ENCODE results near the gene SYNDIG1L. TPM values are rescaled to one million over a fixed set of nuclear protein-coding genes. Genes with fewer than 3 reads are reported as not detected.

SYNDIG1L gene
- total RNA-seq, 3 donors from 2014 or later (not counting 1 experiment from before 2014, with no cell fraction given), result 0.30 TPM; not detected in 2

- no peak for ATAC-seq
These were observed 22.2 kb downstream of the SYNDIG1L start for GRCh38 chr14:74403619-74404417.

GRCh38 chr14:74402401-74403251 lies 23.4 kb downstream of the SYNDIG1L start:
- no peaks in the 10 kb centered on the region for H3K9me3 Mint-ChIP-seq
- intact Hi-C loops (cut with micrococcal nuclease), result no loop called here
- H3K4me3 Mint-ChIP-seq, result no peak overlapping the region
- peak overlapping the region; percentile 74 for H3K27ac ChIP-seq (ENCODE audit: low read length)
- DNase-seq, result no peak
- peaks cover 4 to 8% of the 10 kb centered on the region in 2 donors for H3K27me3 Mint-ChIP-seq (ENCODE audit: low read depth in 2 of 2)
- no peak for ATAC-seq
- no peaks in the 10 kb centered on the region for H3K27me3 ChIP-seq (ENCODE audit: control insufficient read depth, insufficient read depth, low read length)
- H3K4me3 ChIP-seq (ENCODE audit: low read length), result peak overlapping the region; percentile 8
- H3K4me1 ChIP-seq (ENCODE audit: control insufficient read depth, insufficient read depth, low read length), result peaks cover 29% of the 10 kb centered on the region
- peaks cover 19 to 32% of the 10 kb centered on the region in 2 donors for H3K4me1 Mint-ChIP-seq
- WGBS (ENCODE audit: insufficient coverage), result 45% methylated on average over 10 of the region's 10 CpGs
- H3K27ac Mint-ChIP-seq, result peak overlapping the region in 1 of 2 donors; percentile 89
- H3K36me3 ChIP-seq (ENCODE audit: control insufficient read depth, insufficient read depth, low read length), result no peaks in the 10 kb centered on the region
- H3K36me3 Mint-ChIP-seq, result no peaks in the 10 kb centered on the region
- no peaks in the 10 kb centered on the region for H3K9me3 ChIP-seq (ENCODE audit: control insufficient read depth, insufficient read depth, low read length)
- TF ChIP-seq CTCF (IDR thresholded peaks at IDR 0.05), result no peak

More at GRCh38 chr14:74403619-74404417, 22.2 kb downstream of the SYNDIG1L start:
- no peaks in the 10 kb centered on the region for H3K9me3 ChIP-seq (ENCODE audit: control insufficient read depth, insufficient read depth, low read length)
- no peak overlapping the region for H3K27ac ChIP-seq (ENCODE audit: low read length)
- peaks cover 29% of the 10 kb centered on the region for H3K4me1 ChIP-seq (ENCODE audit: control insufficient read depth, insufficient read depth, low read length)
- no peak overlapping the region for H3K4me3 ChIP-seq (ENCODE audit: low read length)
- H3K36me3 ChIP-seq (ENCODE audit: control insufficient read depth, insufficient read depth, low read length), result no peaks in the 10 kb centered on the region
- Mint-ChIP-seq H3K4me1 (peaks cover 19 to 32% of the 10 kb centered on the region in 2 donors), H3K27ac (no peak overlapping the region), H3K9me3 (no peaks in the 10 kb centered on the region), H3K36me3 (no peaks in the 10 kb centered on the region), H3K27me3 (ENCODE audit: low read depth in 2 of 2) (peaks cover 4 to 8% of the 10 kb centered on the region in 2 donors), H3K4me3 (peak overlapping the region; percentile 49)
- no peak for TF ChIP-seq CTCF (IDR thresholded peaks at IDR 0.05)
- intact Hi-C loops (cut with micrococcal nuclease), result no loop called here
- 95% methylated on average over 12 of the region's 12 CpGs for WGBS (ENCODE audit: insufficient coverage)
- no peak for DNase-seq
- no peaks in the 10 kb centered on the region for H3K27me3 ChIP-seq (ENCODE audit: control insufficient read depth, insufficient read depth, low read length)

GRCh38 chr14:74401504-74402241 lies 24.3 kb downstream of the SYNDIG1L start:
- Mint-ChIP-seq H3K4me3 (peak overlapping the region; percentile 84), H3K4me1 (peaks cover 19 to 32% of the 10 kb centered on the region in 2 donors), H3K27ac (peak overlapping the region; percentile 77 to 89), H3K36me3 (no peaks in the 10 kb centered on the region), H3K9me3 (no peaks in the 10 kb centered on the region), H3K27me3 (ENCODE audit: low read depth in 2 of 2) (peaks cover 8 to 9% of the 10 kb centered on the region in 2 donors)
- Histone ChIP-seq H3K36me3 (ENCODE audit: control insufficient read depth, insufficient read depth, low read length) (no peaks in the 10 kb centered on the region), H3K4me1 (ENCODE audit: control insufficient read depth, insufficient read depth, low read length) (peaks cover 29% of the 10 kb centered on the region), H3K27me3 (ENCODE audit: control insufficient read depth, insufficient read depth, low read length) (no peaks in the 10 kb centered on the region), H3K27ac (ENCODE audit: low read length) (peak overlapping the region; percentile 74), H3K4me3 (ENCODE audit: low read length) (peak overlapping the region; percentile 13), H3K9me3 (ENCODE audit: control insufficient read depth, insufficient read depth, low read length) (no peaks in the 10 kb centered on the region)
- ATAC-seq, result peak; percentile 91 to 98 (median 96)
- TF ChIP-seq CTCF (IDR thresholded peaks at IDR 0.05), result no peak
- DNase-seq, result peak; percentile 51 to 83
- WGBS (ENCODE audit: insufficient coverage), result 4% methylated on average over 11 of the region's 12 CpGs
- intact Hi-C loops (cut with micrococcal nuclease), result no loop called here
